Stimulated activated CD8-positive, alpha-beta memory T cell treated with anti-CD3 and anti-CD28 coated beads, Interleukin-12 subunit alpha, Interleukin-12 subunit beta, amount 100 ng/mL, for 24 hours (primary cell): ENCODE measurements around the gene PEAK1.

Experiments used
- DNase-seq: peaks from one replicate; pipeline ENCODE4 v3.0.0-alpha.2; 2020; ENCODE audit errors: extremely low read depth

Gene PEAK1

GRCh38 chr15:77358545-77359240 lies 61.2 kb downstream of the PEAK1 start:
- no peak for DNase-seq

GRCh38 chr15:77356305-77356704 lies 63.6 kb downstream of the PEAK1 start:
- no peak for DNase-seq

- DNase-seq = no peak
Observed at GRCh38 chr15:77355321-77355720, 64.6 kb downstream of the PEAK1 start.

- no peak for DNase-seq
Observed at GRCh38 chr15:77354063-77354462, 65.8 kb downstream of the PEAK1 start.

- no peak for DNase-seq
Observed at GRCh38 chr15:77352887-77353286, 67.0 kb downstream of the PEAK1 start.

GRCh38 chr15:77350792-77351191 lies 69.1 kb downstream of the PEAK1 start:
- DNase-seq = no peak

GRCh38 chr15:77349666-77350065 lies 70.2 kb downstream of the PEAK1 start:
- DNase-seq = no peak

- no peak for DNase-seq
Observed at GRCh38 chr15:77348511-77348910, 71.4 kb downstream of the PEAK1 start.

- no peak for DNase-seq
Observed at GRCh38 chr15:77347197-77347596, 72.7 kb downstream of the PEAK1 start.

GRCh38 chr15:77346245-77347036 lies 73.5 kb downstream of the PEAK1 start:
- DNase-seq = no peak

GRCh38 chr15:77342807-77343206 lies 77.1 kb downstream of the PEAK1 start:
- no peak for DNase-seq

GRCh38 chr15:77340245-77340644 lies 79.7 kb downstream of the PEAK1 start:
- DNase-seq = no peak

- DNase-seq = no peak
Observed at GRCh38 chr15:77336006-77336405, 83.9 kb downstream of the PEAK1 start.

- DNase-seq = no peak
Observed at GRCh38 chr15:77335298-77335697, 84.6 kb downstream of the PEAK1 start.

- DNase-seq = no peak
Observed at GRCh38 chr15:77333166-77333565, 86.7 kb downstream of the PEAK1 start.

- DNase-seq = no peak
Observed at GRCh38 chr15:77329202-77329601, 90.7 kb downstream of the PEAK1 start.

- DNase-seq = no peak
Observed at GRCh38 chr15:77327844-77328529, 91.9 kb downstream of the PEAK1 start.

- no peak for DNase-seq
Observed at GRCh38 chr15:77327168-77327567, 92.7 kb downstream of the PEAK1 start.

GRCh38 chr15:77326366-77326765 lies 93.5 kb downstream of the PEAK1 start:
- no peak for DNase-seq

- DNase-seq = no peak
Observed at GRCh38 chr15:77312523-77312922, 107.4 kb downstream of the PEAK1 start.

- DNase-seq = no peak
Observed at GRCh38 chr15:77311618-77312398, 108.1 kb downstream of the PEAK1 start.

GRCh38 chr15:77311020-77311419 lies 108.9 kb downstream of the PEAK1 start:
- no peak for DNase-seq
